Stimulated activated CD8-positive, alpha-beta memory T cell treated with anti-CD3 and anti-CD28 coated beads, Interleukin-4, amount 100 ng/mL, for 48 hours (primary cell): ENCODE measurements around the gene MFGE8.

ENCODE experiments used
- DNase-seq: peaks from one replicate; pipeline ENCODE4 v3.0.0-alpha.2; 2020

The MFGE8 gene

DNA sequence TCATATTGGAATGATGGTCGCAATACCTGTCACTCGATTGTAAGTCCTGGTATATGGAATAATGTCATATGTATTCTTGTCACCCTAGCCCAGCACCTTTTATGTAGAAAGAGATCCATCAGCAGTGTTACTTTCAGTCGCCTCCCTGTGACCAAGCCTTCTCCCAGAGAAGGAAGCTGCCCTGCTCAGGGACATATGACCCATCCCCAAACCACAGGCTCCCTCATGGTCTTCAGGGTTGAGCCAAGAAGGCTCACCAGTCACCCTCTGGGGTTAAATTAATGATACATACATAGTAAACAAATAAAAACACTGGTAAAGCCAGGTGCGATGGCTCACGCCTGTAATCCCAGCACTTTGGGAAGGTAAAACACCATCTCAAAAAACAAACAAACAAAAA, 4.6 kb upstream of the MFGE8 start:
- DNase-seq = no peak

GRCh38 chr15:88915354-88915753, 2.2 kb upstream of the MFGE8 start:
- no peak for DNase-seq

DNA sequence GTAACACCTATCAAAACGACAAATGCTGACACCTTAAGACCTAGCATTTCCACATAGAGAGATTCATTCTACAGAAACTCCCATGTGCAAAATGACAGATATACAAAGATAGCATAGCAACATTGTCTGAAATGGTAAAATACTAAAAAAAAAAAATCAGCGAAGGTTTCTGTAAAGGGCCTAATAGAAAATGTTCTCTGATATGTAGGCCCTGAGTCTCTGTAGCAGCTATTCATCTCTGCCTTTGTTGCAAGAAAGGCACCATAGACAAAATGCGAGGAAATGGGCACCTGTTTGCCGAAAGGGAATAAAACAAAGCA, 631 bp upstream of the MFGE8 start:
- DNase-seq = no peak

DNA sequence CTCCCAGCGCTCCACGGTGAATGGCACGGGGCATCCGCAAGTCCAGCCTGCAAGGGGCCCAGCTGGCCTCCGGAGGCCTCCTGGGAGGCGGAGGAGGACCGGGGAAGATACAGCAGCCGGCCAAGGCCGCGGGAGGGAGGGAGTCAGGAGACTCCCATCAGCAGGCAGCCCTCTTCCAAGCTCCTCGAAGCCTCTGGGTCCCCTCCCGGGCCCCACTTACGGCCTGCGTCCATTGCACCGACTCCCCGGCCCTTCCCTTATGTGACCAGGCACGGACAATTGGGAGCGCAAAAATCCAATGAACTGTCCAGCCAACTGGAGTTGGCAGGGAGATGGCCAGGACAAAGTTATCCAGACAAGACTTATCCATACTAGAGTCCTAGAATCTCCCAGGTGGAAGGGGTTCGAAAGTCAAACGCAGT, 668 bp downstream of the MFGE8 start:
- no peak for DNase-seq

DNA sequence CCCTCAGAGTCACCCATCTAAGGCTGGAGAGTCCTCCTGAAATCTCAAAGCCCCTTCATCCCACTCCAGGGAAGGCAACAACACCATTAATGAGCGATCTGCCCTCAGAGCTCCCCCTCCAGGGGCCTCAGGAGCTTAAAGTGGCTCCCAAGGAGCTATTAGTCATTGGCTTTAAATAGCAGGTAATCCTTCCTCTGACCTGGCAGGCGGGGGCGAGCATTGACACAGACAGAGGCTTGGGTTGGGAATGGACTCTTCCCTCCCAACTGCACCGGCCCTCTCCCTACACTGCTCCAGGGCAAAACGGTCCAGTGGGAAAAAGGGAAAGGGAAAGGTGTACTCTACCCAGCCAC, 1.4 kb downstream of the MFGE8 start:
- DNase-seq = no peak

DNA sequence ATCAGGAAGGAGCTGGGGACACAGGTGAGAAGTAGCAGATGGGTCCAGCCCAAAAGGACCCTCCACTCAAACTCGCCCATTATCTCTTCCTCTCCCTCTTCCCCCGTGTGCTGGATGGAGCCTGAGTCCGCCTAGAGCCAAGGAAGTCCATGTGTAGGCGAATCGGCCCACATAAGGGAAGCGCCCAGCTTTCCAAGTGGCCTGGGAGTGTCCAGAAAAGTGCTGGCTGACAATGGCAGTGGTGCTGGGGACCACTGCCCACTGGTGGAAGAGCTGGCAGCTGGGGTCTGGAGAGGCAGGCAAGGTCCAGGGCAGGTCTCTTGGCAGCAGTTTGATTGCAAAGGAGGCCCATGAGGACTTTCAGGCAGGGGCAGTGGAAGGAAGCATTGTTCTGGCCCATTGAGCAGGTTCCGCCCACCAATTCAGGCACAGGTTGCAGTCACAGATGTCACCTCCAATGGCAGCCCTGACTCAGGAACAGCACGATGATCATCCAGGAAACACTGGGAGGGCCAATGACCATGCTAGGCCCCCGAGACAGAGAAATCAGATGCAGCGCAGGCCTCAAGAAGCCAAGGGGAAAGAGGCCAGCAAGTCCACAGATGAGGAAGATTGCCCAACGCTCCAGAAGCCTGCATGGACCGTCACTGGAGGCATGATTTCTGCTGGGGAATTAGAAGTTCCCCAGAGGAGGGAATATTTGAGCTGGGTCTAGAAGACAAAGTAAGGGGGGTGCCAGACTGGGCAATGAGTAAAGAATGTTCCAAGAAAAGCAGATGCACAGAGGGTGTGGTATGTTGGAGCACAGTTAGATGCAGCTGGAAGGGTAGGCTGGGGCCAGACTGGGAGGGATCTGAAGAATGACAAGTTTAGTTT, 3.0 kb downstream of the MFGE8 start:
- no peak for DNase-seq

DNA sequence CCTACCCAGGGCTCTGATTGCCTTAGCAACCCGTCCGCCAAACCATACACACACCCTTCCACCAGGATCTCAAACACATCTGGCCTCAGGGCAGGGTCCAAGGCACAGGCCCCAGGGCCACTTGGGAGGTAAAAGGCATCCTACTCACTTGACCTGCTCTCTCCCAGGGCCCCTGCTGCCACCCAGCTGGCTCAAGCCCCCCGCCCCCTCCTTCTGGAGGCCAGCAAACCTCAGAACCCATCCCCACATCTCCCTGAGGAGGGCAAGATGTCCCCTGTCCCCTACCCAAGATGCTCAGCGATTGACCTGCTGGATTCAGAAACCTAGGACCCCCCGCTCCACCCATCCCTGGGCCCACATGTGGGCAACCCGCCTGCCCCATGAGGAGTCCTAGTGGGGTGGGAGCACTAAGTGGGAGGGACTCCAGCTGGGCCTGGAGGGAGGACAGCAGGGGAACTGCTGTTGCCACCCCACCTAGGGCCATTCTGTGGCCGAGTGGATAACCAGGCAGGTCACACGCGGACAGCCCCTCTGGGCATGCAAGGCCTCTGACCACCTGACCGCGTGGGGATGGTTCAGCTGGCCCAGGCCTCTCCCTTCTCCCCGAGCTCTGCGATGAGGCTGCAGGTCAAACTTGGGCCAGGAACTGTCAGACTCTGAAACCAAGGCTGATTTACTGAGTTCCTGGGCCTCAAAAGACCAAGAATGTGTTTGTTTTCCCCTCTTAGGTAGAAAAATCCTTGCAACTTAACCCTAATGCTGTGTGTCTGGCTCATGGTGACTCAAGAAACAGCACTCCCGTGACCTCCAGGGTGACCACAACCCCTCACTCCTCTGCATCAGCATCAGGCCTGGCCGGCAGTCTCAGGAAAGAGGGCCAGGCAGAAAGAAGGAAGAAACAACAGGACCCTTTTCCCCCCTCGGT, 4.2 kb downstream of the MFGE8 start:
- DNase-seq = no peak

GRCh38 chr15:88908123-88908522, 5.1 kb downstream of the MFGE8 start:
- DNase-seq = no peak

- no peak for DNase-seq
Measured at GRCh38 chr15:88907111-88907510, 6.1 kb downstream of the MFGE8 start.

DNA sequence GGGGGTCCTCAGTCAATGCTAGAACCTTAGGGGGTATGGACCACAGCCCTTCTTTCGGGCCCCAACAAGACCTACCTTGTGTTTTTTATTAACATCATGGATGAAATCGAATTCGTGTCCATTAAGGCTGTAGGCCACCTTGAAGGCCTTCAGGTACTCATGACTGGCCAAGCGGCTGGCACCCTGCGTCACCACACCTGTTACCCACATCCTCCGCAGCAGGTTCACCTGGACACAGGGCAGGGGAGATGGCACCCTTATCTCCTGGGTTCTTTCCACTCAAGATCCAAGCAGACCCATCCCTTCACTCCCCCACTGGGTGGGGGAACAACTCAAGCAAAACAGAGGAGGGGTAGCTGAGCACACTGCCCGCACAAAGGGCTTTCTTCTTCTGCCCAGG, 6.6 kb downstream of the MFGE8 start:
- no peak for DNase-seq

- DNase-seq = no peak
Measured at GRCh38 chr15:88906130-88906529, 7.0 kb downstream of the MFGE8 start.

GRCh38 chr15:88905576-88905975, 7.6 kb downstream of the MFGE8 start:
- no peak for DNase-seq

- DNase-seq = peak; percentile 95
Measured at GRCh38 chr15:88904624-88905327, 8.4 kb downstream of the MFGE8 start.

DNA sequence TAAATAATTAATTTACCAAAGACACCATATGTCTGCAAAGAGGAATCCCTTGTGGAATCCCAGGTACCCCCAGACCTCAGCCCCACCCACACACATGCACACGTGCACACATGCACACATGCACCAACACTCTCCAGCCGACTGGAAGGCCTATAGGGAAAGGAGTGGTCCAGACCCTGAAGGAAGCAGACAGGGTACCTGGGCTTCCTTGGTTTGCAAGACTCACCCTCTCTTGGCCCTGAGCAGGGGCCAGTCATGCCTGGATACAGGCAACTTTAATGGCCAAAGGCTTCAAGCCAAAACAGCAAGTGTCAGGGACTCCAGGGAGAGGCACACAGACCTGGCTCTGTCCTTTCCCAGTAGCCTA, 8.9 kb downstream of the MFGE8 start:
- DNase-seq = no peak

DNA sequence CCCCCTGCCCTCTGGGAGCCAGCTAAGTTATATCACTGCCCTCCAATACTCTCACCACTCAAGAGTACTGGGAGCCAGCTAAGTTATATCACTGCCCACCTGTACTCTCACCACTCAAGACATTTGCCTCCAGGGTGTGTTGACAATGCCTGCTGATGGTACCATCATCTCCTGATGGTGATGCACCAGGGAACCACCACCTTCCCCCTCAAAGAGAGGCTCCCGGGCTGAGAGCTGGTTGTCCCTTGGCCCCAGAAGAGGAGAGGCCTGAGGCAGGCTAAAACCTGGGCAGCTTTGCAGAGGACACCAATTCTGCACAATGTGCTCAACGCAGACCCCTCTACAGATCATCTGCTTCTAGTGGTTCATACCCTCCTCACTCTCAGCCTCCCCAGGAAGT, 10.3 kb downstream of the MFGE8 start:
- DNase-seq = no peak

DNA sequence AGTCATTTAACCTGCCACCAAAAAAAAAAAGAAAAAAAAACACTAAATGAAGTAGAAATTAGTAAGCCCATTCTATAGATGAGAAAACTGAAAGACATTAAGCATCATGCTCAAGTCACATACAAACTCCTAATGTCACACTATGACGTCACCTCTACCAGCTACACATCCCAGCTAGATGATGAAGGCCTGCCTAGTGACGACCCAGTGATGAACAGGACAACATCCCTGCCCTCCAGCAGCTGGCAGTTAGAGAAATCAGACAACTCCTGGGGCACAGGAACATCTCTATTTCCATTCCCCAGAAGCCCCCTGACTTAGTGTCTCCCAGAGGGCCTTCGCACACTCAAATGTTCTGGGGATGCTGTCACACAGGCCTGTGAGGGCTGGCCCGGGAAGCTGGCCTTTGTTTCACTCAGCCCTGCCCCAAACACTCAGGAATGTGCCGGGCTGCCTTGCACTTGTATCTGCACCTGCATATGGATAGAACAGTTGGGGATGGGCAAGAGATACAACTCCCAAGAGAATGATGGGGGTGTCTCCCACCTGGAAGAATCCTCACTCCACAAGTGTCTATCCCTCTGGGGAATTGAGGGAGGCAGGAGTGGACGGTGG, 10.9 kb downstream of the MFGE8 start:
- no peak for DNase-seq

- no peak for DNase-seq
Measured at GRCh38 chr15:88901508-88902220, 11.5 kb downstream of the MFGE8 start.

DNA sequence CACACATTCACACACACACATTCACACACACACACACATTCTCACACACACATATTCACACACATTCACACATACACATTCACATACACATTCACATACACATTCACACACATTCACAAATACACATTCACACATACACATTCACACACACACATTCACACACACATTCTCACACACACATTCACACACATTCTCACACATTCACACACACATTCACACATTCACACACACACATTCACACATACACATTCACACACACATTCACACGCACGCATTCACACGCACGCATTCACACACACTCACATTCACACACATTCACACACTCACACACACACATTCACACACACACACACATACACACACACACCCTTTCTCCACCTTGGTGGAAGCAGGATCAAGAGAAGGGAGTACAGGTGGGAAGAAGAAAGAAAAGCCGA, 12.2 kb downstream of the MFGE8 start:
- DNase-seq = no peak

GRCh38 chr15:88900309-88900981, 12.7 kb downstream of the MFGE8 start:
- DNase-seq = no peak

DNA sequence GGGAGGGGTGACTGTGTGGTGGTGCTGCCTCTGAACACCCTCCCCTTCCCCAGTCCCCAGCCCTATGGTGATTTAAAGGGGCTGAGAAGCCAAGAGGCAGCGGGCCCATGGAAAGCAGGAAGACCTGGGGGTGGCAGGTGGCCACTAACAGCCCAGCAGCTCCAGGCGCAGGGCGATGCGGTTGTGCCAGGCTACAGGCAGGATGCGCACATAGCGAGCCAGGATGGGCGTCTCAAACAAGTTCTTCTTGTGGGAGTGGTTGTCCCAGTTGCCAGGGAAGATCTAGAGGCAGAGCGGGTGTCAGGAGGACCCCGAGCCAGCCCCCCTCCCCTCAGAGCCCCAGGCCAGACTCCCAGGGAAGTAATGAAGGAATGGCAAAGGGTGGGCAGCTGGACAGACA, 13.9 kb downstream of the MFGE8 start:
- no peak for DNase-seq

DNA sequence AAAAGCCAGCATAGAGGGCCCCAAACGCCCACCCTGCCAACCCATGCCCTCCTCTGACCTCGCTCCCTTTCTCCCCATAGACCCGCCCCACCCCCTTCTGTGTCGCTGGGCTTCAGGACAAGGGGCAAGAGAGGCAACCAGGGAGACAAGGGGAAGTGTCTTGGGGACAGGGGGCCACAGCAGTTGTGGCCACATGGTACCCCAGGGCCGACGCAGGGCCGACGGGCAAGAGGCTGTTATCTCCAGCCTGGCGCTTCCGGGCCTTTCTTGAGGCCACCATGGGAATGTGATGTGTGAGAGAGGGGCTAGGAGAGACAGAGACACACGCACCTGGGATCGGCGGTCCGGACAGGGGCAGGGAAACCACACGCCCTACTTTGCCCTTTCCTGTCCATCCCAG, 14.4 kb downstream of the MFGE8 start:
- no peak for DNase-seq
